Measurements from ENCODE around the gene DRC7.
"Not testable (repeated sequence)": the region's sequence is repeated elsewhere in the genome, so short reads cannot be mapped to it uniquely, and the experiment has no call there.

DRC7 gene

DNA sequence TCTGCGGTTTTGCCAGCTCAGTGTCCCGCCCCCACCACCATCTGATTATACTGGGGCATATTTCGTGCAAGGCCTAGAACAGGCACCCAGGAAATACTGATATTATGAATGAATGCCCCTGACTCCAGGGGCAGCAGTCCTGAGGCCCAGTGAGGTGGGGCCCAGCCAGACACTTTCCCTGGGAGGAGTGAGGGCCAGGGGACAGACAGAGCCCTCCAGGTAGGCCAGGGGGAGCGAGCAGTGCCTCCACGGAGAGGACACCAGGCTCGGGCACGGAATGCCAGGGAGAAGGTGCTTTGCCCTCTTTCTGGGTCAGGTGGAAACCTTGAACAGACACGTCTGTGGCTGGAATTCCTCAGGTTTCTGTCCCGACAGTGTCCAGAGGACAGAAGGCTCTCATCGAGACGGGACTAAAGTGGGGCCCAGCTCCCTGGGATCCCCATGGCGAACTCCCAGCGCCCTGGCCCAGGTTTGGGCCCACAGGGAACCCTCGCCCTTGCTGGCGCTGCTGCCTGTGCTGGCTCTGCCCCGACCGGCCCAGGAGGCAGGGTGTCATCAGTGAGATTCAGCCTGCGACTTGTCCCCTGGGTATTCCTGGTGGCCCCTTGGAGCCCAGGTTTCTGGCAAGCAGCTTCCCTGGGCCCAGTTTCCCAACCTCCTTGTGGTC is 45.3 kb downstream of the DRC7 start:
- DNase-seq: no peak

DNA sequence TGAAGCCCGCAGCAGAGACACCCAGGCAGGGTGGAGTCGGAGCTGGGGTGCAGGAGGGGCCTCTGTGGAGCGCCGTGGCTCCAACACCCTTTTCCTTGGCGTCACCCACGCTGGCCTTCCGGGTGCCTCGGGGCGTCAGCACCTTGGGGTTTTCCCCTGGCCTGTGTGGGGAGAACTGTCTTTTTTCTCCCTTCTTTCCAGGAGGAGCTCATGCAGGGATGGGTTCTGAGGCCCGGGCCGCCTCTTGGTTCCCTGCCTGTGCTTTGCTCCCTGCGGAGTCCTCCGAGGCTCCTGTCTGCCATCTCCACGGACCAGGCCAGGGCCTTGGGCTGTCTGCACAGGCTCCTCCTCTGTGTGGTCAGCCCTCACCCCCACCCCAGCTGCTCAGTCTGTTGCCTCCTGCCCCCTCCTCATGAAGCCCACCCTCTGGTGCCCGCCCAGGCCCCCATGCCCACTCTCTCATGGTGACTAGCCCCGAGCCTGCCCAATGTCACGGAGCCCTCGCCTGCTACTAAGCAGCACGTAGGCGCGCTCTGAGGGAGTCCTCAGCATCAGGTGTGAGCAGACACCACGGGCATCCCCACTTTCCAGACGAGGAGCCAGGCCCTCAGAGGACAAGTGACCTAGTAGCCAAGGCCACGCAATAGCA is 45.9 kb downstream of the DRC7 start:
- no peak for DNase-seq

DNA sequence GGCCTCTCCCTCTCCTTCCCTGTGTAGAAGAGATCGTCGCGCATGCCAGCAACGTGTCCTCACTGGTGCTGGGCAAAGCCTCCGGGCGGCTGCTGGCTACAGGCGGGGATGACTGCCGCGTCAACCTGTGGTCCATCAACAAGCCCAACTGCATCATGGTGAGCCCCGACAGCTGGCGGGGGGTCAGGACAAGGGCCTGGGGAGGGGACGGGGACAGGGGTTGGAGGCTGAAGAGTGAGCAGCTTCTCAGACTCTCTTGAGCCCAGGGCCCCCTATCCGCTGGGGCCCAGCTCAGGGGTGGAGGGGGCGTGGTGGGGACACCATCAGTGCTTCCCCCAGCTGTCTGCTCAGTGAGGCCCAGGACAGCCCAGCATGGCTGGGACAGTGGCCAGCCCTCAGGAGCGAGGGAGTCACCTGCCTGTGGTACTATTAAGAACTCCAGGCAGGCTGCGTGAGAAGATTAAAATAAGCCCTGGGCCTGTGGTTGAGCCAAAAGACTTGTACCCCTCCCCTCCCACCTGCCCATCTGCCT is 47.1 kb downstream of the DRC7 start:
- no peak for DNase-seq

DNA sequence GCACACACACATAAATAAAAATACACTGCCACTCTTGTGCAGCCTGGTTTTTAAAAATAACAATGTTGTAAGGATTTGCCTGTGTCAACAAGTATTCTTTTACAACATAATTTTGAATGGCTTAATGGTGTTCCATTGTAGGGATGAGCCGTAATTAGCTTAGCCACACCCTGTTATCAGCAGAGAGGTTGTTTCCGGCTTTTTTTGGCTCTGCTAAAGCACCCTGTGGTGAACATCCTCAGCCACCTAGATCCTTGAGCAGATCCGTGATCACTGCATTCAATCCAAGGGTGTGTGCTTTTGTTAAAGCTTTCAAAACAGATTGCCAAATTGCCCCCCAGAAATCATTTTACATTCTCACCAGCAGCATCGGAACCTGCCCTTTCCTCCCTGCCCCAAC is 47.9 kb downstream of the DRC7 start:
- no peak for DNase-seq

DNA sequence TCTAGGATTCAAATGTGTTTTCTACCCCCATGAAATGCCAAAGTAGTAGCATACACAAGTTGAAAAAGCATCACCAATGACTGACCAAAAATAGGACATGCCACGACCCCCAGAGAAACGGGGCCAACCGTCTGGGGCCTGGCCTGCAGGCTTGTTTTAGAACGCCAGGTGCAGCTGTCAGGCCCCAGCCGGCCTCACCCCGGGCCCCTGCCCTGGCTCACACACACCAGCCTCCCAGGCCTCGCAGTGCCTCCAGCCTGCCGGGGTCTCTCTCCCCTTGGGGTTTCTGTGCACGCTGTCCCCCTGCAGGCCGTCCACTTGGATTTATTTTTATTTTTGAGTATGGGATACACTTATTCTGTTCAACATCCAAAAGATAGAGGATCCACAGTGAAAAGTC is 48.9 kb downstream of the DRC7 start:
- no peak for DNase-seq

DNA sequence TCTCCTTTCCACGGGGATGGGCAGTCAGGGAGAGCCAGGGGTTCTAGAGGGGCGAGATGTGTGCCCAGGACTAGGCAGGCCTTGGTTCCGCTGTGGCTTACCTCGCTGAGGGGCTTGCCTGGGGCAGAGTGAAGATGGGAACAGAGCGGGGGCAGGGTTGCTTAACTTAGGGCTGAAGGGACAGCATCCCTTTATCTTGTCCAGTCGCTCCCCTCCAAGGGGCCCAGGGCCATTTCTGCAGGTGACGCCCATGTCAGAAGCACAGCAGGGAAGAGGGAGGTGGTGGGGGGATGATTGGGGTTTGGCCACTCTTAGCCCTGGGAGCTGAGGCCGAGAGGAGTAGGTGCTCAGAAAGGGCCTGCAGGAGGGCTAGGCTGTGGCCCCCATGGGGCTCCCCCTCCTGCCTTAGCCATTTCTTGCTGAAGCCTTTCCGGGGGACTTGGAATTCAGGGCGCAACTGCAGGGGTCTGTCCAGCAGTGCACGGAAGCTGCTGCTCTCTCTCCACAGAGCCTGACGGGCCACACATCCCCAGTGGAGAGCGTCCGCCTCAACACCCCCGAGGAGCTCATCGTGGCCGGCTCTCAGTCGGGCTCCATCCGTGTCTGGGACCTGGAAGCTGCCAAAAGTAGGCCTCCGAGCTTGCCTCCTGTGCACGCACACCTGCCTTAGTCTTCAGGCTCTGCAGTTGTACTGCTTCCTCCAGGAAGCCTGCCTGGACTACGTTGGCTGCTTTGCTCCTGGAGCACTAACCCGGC is 49.5 kb downstream of the DRC7 start:
- DNase-seq: no peak

DNA sequence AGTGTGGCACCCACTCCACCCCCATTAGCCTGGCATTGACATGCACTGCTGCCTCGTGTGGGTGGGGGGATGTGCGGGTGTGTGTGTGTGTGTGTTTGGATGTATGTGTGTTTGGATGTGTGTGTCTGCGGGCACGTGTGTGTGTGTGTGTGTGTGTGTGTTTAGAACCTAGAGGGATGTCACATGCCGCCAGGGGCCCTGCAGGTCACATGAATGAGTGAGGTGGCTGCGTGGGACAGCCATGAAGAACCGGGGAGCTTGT is 50.0 kb downstream of the DRC7 start:
- no peak for DNase-seq

DNA sequence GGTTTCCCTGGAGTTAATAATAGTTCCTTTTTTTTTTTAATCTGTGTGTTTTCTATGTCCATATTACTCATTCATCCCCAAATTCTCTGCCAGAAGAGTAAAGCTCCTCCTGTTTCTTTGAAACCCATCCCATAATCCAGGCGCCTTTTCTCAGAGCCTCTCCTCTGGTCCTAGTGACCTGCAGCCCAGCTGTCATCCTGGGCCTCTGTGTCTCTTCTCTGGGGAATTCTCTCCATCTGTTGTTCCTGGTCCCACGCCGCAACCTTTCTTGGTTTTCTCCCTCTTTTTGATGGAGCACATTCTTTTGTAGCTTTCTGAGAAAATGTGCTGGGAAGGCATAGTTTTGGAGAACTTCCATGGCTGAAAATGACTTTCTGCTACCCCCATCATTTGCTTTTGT is 51.2 kb downstream of the DRC7 start:
- no peak for DNase-seq

DNA sequence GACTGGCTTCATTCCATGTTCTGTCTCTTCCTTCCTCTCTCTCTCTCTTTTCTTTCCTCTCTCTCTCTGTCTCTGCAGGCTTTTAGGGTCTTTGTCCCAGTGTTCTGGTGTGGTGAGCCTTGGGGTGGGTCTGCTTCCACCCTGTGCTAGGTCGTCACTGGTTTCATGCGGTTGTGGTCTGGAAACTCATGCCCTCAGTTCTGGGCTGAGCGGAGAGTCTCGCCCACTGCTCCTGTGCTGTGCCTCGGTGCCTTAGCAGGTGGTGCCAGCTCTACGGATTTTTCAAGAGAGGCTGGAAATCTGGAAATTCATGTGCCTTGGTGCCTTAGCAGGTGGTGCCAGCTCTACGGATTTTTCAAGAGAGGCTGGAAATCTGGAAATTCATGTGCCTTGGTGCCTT is 51.7 kb downstream of the DRC7 start:
- DNase-seq: not testable (repeated sequence)

DNA sequence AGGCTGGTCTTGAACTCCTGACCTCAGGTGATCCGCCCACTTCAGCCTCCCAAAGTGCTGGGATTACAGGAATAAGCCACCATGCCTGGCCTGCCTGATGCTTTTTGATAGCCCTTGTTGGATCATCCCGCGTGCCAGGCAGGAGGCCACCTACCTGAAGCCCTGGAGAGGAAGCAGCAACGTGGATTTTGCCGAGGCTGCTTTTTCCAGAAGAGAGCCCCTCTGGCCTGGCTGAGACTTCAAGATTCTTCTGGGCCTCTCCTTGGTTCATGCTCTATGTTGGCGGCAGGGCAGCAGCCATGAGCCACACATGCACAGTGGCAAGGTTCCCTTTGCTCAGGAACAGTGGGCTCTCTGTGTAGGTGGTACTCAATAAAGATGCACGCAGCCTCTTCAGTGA is 52.5 kb downstream of the DRC7 start:
- DNase-seq: no peak

DNA sequence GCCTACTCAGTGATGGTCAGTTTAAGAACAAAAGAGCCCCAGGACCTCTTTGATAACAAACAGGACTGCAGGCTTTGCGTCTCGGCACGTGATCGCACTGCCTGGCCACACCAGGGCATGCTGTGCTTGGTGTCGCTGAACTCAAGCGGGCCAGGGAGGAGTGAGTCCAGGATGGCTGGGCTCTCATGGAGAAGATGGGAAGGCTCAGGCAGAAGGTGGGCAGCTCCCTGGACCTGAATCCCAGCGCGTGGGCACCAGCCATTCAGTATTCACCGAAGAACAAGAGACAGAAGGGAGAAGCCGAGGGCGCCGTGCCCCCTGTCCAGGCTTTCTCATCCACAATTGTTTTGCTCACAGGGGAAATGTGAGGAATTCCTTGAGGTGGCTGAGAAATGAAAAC is 52.9 kb downstream of the DRC7 start:
- DNase-seq: no peak

DNA sequence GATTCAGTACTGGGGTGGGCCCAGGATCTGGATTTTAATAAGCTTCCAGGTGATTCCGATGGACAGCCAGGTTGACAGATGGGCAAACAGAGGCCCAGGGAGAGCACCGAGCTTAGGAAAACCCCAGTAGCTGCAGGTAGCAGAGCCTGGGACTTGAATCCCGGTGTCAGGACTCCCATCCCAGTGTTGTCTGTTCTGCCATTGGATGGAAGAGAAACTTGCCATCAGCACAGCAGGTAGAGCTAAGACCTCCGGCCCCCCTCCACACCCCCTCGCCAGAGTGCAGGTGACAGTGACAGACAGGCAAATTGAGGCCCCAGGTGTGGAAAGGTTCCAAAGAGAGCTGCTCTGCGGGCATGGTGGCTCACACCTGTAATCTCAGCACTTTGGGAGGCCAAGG is 53.4 kb downstream of the DRC7 start:
- DNase-seq: no peak

DNA sequence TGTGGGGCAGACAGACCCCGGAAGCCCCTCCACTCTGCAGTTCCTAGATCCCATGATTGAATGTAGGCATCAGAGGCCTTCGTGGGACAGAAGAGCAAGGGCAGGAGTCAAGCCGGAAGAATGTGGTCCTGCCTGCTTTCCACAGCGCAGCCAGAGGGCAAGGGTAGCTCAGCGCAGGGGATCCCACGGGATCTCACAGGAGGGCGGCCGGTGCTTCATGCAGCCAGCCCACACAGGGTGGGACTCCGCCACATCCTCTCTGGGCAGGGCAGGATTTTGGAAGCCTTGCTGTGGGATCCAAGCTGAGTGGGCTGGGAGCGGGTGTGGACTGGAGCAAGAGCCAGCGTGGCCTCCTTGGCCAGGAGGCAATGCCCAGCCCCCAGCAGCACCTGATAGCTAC is 54.0 kb downstream of the DRC7 start:
- DNase-seq: no peak

DNA sequence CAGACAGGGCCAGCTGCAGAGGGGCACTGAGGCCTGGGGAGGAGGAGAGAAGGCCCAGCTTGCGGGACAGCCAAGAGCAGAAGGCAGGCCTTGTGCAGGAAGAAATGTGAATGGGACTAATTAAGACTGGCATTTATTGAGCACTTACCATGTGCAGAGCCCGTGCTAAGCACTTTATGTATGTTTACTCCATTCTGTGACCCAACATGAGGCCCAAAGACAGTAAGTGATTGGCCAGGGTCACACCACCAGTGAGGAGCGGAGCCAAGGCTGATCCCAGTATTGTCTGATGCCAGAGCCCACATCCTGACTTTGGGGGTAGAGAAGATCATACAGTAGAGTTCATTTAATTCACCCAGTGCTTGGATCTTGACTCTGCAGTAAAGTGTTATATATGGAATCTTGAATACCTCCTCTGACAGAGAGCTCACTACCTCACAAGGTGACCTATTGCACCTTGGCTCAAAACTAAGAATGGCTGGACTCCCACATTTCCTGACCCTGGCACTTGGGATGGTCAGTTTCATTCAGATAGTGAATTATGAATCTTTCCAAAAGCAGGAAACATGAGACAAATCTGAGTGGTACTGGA is 54.6 kb downstream of the DRC7 start:
- no peak for DNase-seq

DNA sequence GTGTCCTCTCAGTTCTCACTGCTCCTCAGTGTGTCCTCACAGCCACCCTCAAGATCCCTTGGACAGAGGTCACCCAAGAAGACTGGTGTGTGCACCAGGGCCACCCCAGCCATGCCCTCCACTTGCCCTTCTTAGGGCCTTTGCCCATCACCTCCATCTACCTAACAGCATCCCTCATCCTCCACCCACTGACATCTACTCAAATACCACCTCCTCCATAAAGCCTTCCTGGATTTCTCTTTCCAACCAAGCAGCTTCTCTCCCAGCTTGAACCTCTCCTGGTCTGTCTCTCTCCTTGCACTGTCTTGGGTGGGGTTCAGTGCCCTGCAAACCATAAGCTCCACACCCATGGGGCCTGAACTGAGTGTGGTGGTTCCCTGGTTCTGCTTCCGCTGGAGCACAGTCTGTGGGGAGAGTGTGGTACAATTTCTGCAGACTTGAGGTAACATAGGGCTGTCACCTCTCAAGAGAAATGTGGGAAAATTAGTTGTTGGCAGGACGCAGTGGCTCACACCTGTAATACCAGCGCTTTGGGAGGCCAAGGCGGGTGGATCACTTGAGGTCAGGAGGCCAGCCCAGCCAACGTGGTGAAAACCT is 55.3 kb downstream of the DRC7 start:
- no peak for DNase-seq

DNA sequence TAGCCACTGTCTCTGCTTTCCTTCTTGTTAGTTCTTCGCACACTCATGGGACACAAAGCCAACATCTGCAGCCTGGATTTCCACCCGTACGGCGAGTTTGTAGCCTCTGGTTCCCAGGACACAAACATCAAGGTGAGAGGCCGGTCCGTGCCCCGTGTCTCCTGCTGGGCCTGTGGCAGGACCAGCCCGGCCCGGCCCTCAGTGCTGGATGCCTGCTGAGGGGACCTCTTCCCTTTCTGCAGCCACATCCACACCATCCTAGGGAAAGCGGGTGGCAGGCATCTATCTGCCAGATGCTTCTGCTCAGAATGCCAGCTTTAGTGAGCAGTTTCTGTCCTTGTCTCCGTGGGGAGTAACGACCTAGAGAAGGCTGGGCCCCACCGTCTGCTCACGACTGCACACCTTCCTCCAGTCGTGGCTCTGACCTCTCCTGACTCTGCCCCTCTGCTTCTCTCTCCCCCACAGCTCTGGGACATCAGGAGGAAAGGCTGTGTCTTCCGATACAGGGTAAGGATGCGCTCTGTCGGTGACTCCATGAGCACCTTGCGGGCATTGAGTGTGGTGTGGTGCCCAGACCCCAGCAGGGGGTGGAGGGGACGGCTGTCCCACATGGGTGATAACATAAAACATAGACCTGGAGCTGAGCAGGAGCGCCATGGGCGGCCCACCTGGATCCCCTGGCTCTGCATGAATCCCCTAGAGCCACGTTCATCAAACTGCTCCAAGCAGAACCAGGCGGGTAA is 56.4 kb downstream of the DRC7 start:
- DNase-seq: no peak

DNA sequence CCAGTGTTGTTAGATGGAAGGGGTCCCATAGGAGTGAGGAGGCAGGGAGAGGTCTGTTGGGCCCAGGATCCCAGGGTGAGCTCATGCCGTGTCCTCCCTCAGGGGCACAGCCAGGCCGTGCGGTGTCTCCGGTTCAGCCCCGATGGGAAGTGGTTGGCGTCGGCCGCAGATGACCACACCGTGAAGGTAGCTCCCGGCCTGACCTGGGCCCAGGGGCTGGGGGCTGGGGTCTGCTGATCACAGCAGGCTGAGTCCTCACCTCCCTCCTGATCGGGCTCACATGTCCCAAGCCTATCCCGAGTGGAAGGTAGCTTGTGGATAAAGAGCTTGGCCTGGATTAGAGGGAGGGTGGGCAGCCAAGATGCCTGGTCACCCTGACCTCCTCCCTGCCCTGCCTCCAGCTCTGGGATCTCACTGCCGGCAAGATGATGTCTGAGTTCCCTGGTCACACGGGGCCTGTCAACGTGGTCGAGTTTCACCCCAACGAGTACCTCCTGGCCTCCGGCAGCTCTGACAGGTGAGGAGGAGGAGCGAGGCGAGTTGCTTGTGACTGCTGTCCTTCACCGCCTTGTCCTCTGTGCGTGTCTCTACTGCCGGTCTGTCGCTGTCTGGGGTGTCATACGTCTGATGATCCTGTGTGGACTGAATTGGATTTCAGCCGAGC is 57.1 kb downstream of the DRC7 start:
- DNase-seq: no peak

DNA sequence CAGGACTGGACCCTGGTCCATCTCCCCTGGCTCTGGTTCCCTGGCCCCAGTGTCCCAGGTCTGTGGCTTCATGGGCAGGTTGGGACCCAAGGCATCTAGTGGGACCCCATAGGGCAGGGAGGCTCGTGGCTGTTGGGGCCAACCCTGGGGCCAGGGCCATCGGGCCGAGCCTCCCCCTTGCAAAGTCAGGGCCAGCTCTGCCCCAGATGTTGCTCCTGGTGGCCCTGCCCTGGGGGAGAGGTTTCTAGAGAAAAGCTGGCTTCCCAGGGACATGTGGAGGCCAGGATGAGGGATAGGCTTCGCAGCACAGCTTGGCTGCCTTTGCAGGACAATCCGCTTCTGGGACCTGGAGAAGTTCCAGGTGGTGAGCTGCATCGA is 57.6 kb downstream of the DRC7 start:
- no peak for DNase-seq

DNA sequence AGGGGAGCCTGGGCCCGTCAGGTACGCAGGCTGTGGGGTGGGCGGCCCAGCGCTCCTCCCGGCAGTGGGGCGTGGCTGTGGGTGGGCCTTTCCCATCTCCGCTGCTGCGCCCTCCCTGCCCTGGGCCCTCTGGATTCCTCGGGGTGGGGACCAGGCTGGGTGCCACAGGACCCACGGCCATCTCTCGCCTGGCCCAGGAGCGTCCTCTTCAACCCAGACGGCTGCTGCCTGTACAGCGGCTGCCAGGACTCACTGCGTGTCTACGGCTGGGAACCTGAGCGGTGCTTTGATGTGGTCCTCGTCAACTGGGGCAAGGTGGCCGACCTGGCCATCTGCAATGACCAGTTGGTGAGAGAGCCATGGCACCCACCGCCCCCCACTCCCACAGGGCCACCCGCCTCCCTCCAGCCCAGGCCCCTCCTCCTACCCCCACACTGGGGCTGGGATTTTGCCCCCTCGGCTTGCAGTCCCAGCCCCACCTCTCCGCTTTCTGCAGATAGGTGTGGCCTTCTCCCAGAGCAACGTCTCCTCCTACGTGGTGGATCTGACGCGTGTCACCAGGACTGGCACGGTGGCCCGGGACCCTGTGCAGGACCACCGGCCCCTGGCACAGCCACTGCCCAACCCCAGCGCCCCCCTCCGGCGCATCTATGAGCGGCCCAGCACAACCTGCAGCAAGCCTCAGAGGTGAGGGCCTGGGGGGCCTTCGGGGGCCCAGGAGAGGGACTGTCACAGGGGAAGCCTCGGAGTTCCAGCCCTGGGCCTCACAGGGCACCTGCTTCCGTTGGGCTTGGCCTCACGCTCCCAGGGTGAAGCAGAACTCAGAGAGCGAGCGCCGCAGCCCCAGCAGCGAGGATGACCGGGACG is 58.2 kb downstream of the DRC7 start:
- no peak for DNase-seq

DNA sequence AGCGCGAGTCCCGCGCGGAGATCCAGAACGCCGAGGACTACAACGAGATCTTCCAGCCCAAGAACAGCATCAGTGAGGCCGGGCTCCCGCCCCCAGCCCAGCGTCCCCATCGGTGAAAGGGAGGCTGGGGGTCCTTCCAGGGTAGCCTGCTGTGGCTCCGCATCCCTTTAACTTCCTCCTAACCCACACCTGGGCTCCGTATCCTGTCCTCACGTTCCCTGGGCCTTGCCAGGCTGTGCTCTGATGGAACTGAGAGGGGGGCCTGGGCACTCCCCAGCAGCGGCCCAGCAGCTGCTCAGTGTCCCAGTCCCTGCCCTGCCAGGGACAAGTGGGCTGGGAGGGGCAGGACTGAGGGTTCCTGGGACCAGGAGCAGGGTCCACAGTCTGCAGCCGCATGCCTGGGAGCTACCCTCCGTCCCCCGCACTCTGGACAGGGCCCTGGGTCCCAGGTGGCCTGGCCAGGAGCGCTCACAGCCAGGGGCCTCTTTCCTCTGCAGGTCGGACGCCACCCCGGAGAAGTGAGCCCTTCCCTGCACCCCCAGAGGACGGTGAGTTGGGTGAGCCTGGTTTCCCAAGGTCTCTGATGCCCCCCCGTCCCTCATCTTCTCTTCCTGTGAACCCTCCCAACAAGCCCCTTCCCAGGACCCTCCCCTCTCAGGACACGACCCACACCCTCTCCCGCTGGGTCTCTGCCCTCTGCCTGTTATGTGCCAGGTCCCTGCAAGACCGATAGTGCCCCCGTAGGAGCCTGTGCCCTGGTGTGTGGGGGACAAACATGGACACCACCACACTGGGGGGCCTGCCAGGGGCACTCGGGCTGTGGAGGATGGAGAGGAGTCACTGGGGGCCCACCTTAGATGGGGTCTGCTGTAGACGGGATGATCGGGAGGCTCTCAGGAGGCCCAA is 59.1 kb downstream of the DRC7 start:
- DNase-seq: no peak

Measured in SW 1271 (cell line).